ENCODE results near the gene ABCC5. TPM values are rescaled to one million over a fixed set of nuclear protein-coding genes. Genes with fewer than 3 reads are reported as not detected.

ABCC5 gene
- total and polyA plus RNA-seq, 2 of the 8 experiments (the other 6 are each of a cell fraction or from before 2014, with no cell fraction given): 25.3 to 40.8 TPM

- ChIA-PET CTCF (ENCODE audit: partially characterized antibody) (interaction anchor here (1.1 to 2.1 kb wide), 12 partner anchors 9 to 274 kb away, joined by 3 to 14 read pairs (median 4); no protein-coding TSS in a partner anchor), POLR2A (ENCODE audit: partially characterized antibody) (interaction anchor here (0.8 to 1.2 kb wide), 2 partner anchors 15 to 47 kb away, joined by 3 read pairs; no protein-coding TSS in a partner anchor)
- H4K20me1 ChIP-seq (replicated peaks in 1 of 2; ENCODE audit: control insufficient read depth in 1 of 2, insufficient read depth in 2 of 2, low read length in 2 of 2): peaks cover 0 to under 1% of the 10 kb centered on the region in 2 experiments
- H3K36me3 ChIP-seq (ENCODE audit: control insufficient read depth in 2 of 4, insufficient read depth in 4 of 4, low read length in 3 of 4): peaks cover 0 to 18% (median 4%) of the 10 kb centered on the region in 4 experiments; a peak in 5 of 8 replicates
- no peak overlapping the region for H2BK12ac ChIP-seq (ENCODE audit: low read depth, low read length)
- no peak overlapping the region for H3K23ac ChIP-seq (ENCODE audit: insufficient read length)
- H3K4me3 ChIP-seq (ENCODE audit: extremely low read depth in 1 of 4, insufficient read depth in 2 of 4, low read depth in 3 of 4, low read length in 4 of 4): 0 out of 8 replicates have a peak overlapping the region, but pooled peaks of 1 of the 4 experiments have one; percentile 1
- peaks cover 2 to 9% (median 7%) of the 10 kb centered on the region in 4 experiments; a peak in 3 of 7 replicates for H3K4me1 ChIP-seq (replicated peaks in 1 of 4; ENCODE audit: control insufficient read depth in 3 of 4, insufficient read depth in 4 of 4, low read length in 3 of 4)
- H4K5ac ChIP-seq (ENCODE audit: insufficient read length, low read depth, low read length): no peak overlapping the region
- no peak overlapping the region for H3K27ac ChIP-seq (ENCODE audit: low read depth, low read length)
- H2BK5ac ChIP-seq (ENCODE audit: low read depth, low read length): no peak overlapping the region
- H3K4ac ChIP-seq (replicated peaks; ENCODE audit: insufficient read length, low read depth, low read length): no peak overlapping the region
- H4K91ac ChIP-seq (replicated peaks; ENCODE audit: insufficient read length, low read length): no peak overlapping the region
- no peak for FAIRE-seq
- H3K9ac ChIP-seq (replicated peaks in 1 of 4; ENCODE audit: extremely low read depth in 1 of 4, low read depth in 3 of 4, low read length in 3 of 4): no peak overlapping the region
- no peaks in the 10 kb centered on the region; the same call in 1 of the 2 replicates for H3K79me1 ChIP-seq (ENCODE audit: low read depth, low read length)
- H3K27me3 ChIP-seq (replicated peaks in 1 of 4; ENCODE audit: control insufficient read depth in 3 of 4, extremely low read depth in 1 of 4, insufficient read depth in 3 of 4, low read length in 3 of 4): no peaks in the 10 kb centered on the region
- H3K79me2 ChIP-seq (ENCODE audit: control insufficient read depth in 1 of 2, insufficient read depth in 2 of 2, low read length in 2 of 2): peaks cover 0 to 22% of the 10 kb centered on the region in 2 experiments; a peak in 2 of 4 replicates
- no peak overlapping the region for H2BK120ac ChIP-seq (replicated peaks; ENCODE audit: low read depth, low read length)
- 88% methylated on average over 10 of the region's 10 CpGs; no CpG with 5 or more reads in 1 of the 2 experiments for WGBS, 2 experiments (ENCODE audit: extremely low coverage in 1 of 2, insufficient coverage in 1 of 2, insufficient read length in 1 of 2, insufficient replicate concordance in 2 of 2, low coverage in 1 of 2, low lambda C conversion rate in 2 of 2, missing lambda C conversion rate in 1 of 2)
- H2AK5ac ChIP-seq (ENCODE audit: low read depth, low read length): no peak overlapping the region
- no peaks in the 10 kb centered on the region for H3K9me3 ChIP-seq (ENCODE audit: insufficient read depth in 2 of 2, low read depth in 1 of 2, low read length in 1 of 2)
- no peak overlapping the region for H3K14ac ChIP-seq (ENCODE audit: insufficient read length)
- no peak overlapping the region for H2BK15ac ChIP-seq (ENCODE audit: low read length)
- DNase-seq (ENCODE audit: low read depth in 1 of 2, low spot score in 2 of 2): no peak
- H3K4me2 ChIP-seq (ENCODE audit: insufficient read depth in 1 of 2, low read depth in 2 of 2, low read length in 2 of 2): peak overlapping the region in 1 of 2 experiments; percentile 66; a peak in 2 of 4 replicates
- no peak overlapping the region for H2AFZ ChIP-seq (ENCODE audit: low read length)
- H3K18ac ChIP-seq (ENCODE audit: extremely low read depth, low read length): no peak overlapping the region
- no peak overlapping the region for H4K8ac ChIP-seq (ENCODE audit: extremely low read depth, insufficient read depth, low read length)
- no peak overlapping the region for H3K56ac ChIP-seq (replicated peaks; ENCODE audit: insufficient read length, low read depth, low read length)
- H3K23me2 ChIP-seq (ENCODE audit: low read depth, low read length): peaks cover 3% of the 10 kb centered on the region; the same call in 1 of the 2 replicates
- H2BK20ac ChIP-seq (ENCODE audit: low read length): no peak overlapping the region
- TF ChIP-seq RFX5 (IDR thresholded peaks at IDR 0.05; ENCODE audit: borderline replicate concordance, low read depth, low read length): no peak
- TF ChIP-seq YY1 (IDR thresholded peaks at IDR 0.05; ENCODE audit: low read depth, low read length): no peak
- TF ChIP-seq CBX8 (IDR thresholded peaks at IDR 0.05; ENCODE audit: borderline replicate concordance, low read depth, low read length): no peak
- no peak for TF ChIP-seq SP1 (IDR thresholded peaks at IDR 0.05; ENCODE audit: low read depth, low read length)
- TF ChIP-seq CTBP2 (IDR thresholded peaks at IDR 0.05; ENCODE audit: borderline replicate concordance, insufficient read depth, insufficient read length, low read length): no peak
- no peak for TF ChIP-seq BACH1 (IDR thresholded peaks at IDR 0.05; ENCODE audit: low read length)
Measured at GRCh38 chr3:184015381-184016019, 2.2 kb downstream of the ABCC5 start.

All from H1 (cell line).